CD4-positive, CD25-positive, alpha-beta regulatory T cell (primary cell): ENCODE measurements around the gene PCDHA1. TPM values are rescaled to one million over a fixed set of nuclear protein-coding genes. Genes with fewer than 3 reads are reported as not detected.
"Not testable (repeated sequence)": the region's sequence is repeated elsewhere in the genome, so short reads cannot be mapped to it uniquely, and the experiment has no call there.

Experiments
- ATAC-seq, 2 donors: fragments of 150-1000 bp; cut with Tn5 transposase; one replicate each; pipeline ENCODE4 v1.10.0; 2021; ENCODE audit warnings: low read depth in 2 of 2, moderate number of reproducible peaks in 2 of 2, moderate library complexity in 1 of 2
- DNase-seq, 3 donors: peaks; one replicate each; pipeline versions ENCODE4 v3.0.0 to v3.0.0-alpha.2; 2012 to 2022; ENCODE audit warnings: mixed read lengths in 1 of 3
- H3K27ac ChIP-seq: one replicate; pipeline ENCODE4 v1.7.0; 2013; ENCODE audit warnings: mild to moderate bottlenecking, low read length; ENCODE audit not compliant: insufficient read depth, poor library complexity, severe bottlenecking
- H3K27me3 ChIP-seq: one replicate; pipeline ENCODE4 v1.7.0; 2013; ENCODE audit warnings: low read length; ENCODE audit not compliant: control insufficient read depth, insufficient read depth
- H3K36me3 ChIP-seq: one replicate; pipeline ENCODE4 v1.7.0; 2013; ENCODE audit warnings: mild to moderate bottlenecking, low read length, moderate library complexity; ENCODE audit not compliant: control insufficient read depth, insufficient read depth
- H3K4me1 ChIP-seq: 2 replicates; pipeline ENCODE4 v1.7.0; 2013; ENCODE audit warnings: mild to moderate bottlenecking, low read length; ENCODE audit not compliant: insufficient read depth, control insufficient read depth, poor library complexity, severe bottlenecking
- H3K4me3 ChIP-seq: one replicate; pipeline ENCODE4 v1.7.0; 2013; ENCODE audit warnings: low read depth, mild to moderate bottlenecking, low read length, moderate library complexity
- H3K9me3 ChIP-seq, 2 experiments: 1 replicate in 1 of 2; 2 replicates in 1 of 2; pipeline ENCODE4 v1.7.0; 2013; ENCODE audit warnings: low read length in 2 of 2, mild to moderate bottlenecking in 1 of 2, moderate library complexity in 1 of 2; ENCODE audit not compliant: control insufficient read depth in 2 of 2
- H3K27ac Mint-ChIP-seq, 3 donors: one replicate each; pipeline ENCODE4 v1.8.0; 2020 to 2022; ENCODE audit warnings: mild to moderate bottlenecking in 3 of 3, mixed read lengths in 3 of 3, moderate library complexity in 2 of 3
- H3K27me3 Mint-ChIP-seq: one replicate; pipeline ENCODE4 v1.8.0; 2022; ENCODE audit warnings: mild to moderate bottlenecking, mixed read lengths
- H3K36me3 Mint-ChIP-seq: one replicate; pipeline ENCODE4 v1.8.0; 2020; ENCODE audit warnings: mixed read lengths
- H3K4me1 Mint-ChIP-seq, 4 donors: one replicate each; pipeline ENCODE4 v1.8.0; 2020 to 2022; ENCODE audit warnings: mixed read lengths in 4 of 4, mild to moderate bottlenecking in 1 of 4
- H3K4me3 Mint-ChIP-seq, 4 donors: one replicate each; pipeline ENCODE4 v1.8.0; 2020 to 2022; ENCODE audit warnings: mild to moderate bottlenecking in 4 of 4, mixed read lengths in 4 of 4, moderate library complexity in 3 of 4
- H3K9me3 Mint-ChIP-seq, 7 donors: one replicate each; pipeline ENCODE4 v1.8.0; 2020 to 2022; ENCODE audit warnings: mixed read lengths in 7 of 7, mild to moderate bottlenecking in 3 of 7, moderate library complexity in 2 of 7
- polyA plus RNA-seq, 4 donors: library from polyadenylated mRNA; unstranded; fragments of 300-500 nt; fragmentation: Illumina TruSeq; gene quantifications; one replicate each; pipeline ENCODE4 v1.2.3, GENCODE V29; 2021
- total RNA-seq: library from RNA; stranded (reverse); gene quantifications from one replicate; pipeline ENCODE4 v1.2.3, GENCODE V29; 2022

PCDHA1 gene
- total and polyA plus RNA-seq, 5 donors from 2014 or later: not detected

DNA sequence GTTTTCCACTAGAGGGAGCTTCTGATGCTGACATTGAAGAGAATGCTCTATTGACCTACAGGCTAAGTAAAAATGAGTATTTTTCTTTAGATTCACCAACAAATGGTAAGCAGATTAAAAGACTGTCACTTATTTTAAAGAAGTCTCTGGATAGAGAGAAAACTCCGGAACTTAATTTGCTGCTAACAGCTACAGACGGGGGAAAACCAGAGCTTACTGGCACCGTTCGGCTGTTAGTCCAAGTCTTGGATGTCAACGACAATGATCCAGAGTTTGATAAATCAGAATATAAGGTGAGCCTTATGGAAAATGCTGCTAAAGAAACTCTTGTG is 83.6 kb downstream of the PCDHA1 start:
- Histone ChIP-seq H3K27ac (no peak overlapping the region), H3K9me3 (peaks cover 3 to 8% of the 10 kb centered on the region in 2 experiments), H3K36me3 (no peaks in the 10 kb centered on the region), H3K4me1 (no peaks in the 10 kb centered on the region), H3K4me3 (no peak overlapping the region), H3K27me3 (peaks cover 5% of the 10 kb centered on the region)
- no peak for DNase-seq
- Mint-ChIP-seq H3K27me3 (peaks cover 6% of the 10 kb centered on the region), H3K4me1 (no peaks in the 10 kb centered on the region), H3K27ac (no peak overlapping the region), H3K9me3 (peaks cover 1 to 18% (median 6%) of the 10 kb centered on the region in 7 donors), H3K36me3 (no peaks in the 10 kb centered on the region), H3K4me3 (no peak overlapping the region)
- ATAC-seq: no peak

DNA sequence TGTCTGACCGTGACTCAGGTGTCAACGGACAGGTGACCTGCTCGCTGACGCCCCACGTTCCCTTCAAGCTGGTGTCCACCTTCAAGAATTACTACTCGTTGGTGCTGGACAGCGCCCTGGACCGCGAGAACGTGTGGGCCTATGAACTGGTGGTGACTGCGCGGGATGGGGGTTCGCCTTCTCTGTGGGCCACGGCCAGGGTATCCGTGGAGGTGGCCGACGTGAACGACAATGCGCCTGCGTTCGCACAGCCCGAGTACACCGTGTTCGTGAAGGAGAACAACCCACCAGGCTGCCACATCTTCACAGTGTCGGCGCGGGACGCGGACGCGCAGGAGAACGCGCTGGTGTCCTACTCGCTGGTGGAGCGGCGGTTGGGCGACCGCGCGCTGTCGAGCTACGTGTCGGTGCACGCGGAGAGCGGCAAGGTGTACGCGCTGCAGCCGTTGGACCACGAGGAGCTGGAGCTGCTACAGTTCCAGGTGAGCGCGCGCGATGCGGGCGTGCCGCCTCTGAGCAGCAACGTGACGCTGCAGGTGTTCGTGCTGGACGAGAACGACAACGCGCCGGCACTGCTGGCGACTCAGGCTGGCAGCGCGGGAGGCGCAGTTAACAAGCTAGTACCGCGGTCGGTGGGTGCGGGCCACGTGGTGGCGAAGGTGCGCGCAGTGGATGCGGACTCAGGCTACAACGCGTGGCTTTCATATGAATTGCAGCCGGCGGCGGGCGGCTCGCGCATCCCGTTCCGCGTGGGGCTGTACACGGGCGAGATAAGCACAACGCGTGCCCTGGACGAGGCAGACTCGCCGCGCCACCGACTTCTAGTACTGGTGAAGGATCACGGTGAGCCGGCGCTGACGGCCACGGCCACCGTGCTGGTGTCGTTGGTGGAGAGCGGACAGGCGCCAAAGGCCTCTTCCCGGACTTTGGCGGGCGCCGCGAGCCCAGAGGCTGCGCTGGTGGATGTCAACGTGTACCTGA is 84.6 kb downstream of the PCDHA1 start:
- Histone ChIP-seq H3K36me3 (no peaks in the 10 kb centered on the region), H3K9me3 (peaks cover 8 to 13% of the 10 kb centered on the region in 2 experiments), H3K27ac (no peak overlapping the region), H3K4me1 (no peaks in the 10 kb centered on the region), H3K27me3 (peaks cover 5% of the 10 kb centered on the region), H3K4me3 (no peak overlapping the region)
- Mint-ChIP-seq H3K36me3 (no peaks in the 10 kb centered on the region), H3K27ac (no peak overlapping the region), H3K4me3 (no peak overlapping the region), H3K4me1 (no peaks in the 10 kb centered on the region), H3K27me3 (peaks cover 6% of the 10 kb centered on the region), H3K9me3 (peaks cover 1 to 26% (median 6%) of the 10 kb centered on the region in 7 donors)
- no peak for DNase-seq
- ATAC-seq: no peak

DNA sequence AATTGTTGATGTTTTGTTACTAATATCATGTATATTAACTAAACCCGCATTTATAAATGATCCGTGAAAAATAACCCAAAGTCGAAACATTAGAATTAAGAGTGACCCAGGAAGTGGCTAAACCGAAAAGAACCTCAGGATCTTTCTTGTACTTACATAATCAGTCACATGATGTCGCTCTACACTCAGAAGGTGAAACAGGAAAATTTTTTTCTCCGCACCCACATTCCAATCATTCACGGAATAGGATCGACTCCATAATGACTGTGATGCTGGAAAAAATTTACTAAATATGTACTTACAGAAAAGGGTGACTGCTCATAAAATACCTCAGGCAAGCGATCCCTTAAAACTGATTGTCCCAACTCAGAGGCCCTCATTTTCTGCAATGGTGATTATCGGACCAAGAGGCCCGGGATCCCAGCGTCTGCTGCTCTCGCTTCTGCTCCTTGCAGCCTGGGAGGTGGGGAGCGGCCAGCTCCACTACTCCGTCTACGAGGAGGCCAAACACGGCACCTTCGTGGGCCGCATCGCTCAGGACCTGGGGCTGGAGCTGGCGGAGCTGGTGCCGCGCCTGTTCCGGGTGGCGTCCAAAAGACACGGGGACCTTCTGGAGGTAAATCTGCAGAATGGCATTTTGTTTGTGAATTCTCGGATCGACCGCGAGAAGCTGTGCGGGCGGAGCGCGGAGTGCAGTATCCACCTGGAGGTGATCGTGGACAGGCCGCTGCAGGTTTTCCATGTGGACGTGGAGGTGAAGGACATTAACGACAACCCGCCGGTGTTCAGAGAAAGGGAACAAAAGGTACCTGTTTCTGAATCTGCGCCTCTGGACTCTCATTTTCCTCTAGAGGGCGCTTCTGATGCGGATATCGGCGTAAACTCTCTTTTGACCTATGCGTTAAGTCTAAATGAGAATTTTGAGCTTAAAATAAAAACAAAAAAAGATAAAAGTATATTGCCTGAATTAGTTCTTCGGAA is 89.4 kb downstream of the PCDHA1 start, which contains the start of gene PCDHA12:
TSS of gene PCDHA12 (plus strand) at position 224 of the 981 bp plus-strand sequence. CDS start at position 389, 165 bp downstream.
- H3K27me3 Mint-ChIP-seq: peaks cover 6% of the 10 kb centered on the region
- H3K4me3 ChIP-seq: no peak within 1 kb of the TSS
- no peaks in the 10 kb centered on the region for H3K36me3 Mint-ChIP-seq
- H3K9me3 Mint-ChIP-seq: peaks cover 4 to 33% (median 12%) of the 10 kb centered on the region in 7 donors
- no peak within 1 kb of the TSS for H3K27ac Mint-ChIP-seq
- peaks cover 8 to 14% of the 10 kb centered on the region in 2 experiments for H3K9me3 ChIP-seq
- ATAC-seq (no peak), DNase-seq (no peak)
- H3K4me1 Mint-ChIP-seq: no peaks in the 10 kb centered on the region
- no peaks in the 10 kb centered on the region for H3K4me1 ChIP-seq
- H3K27ac ChIP-seq: no peak within 1 kb of the TSS
- peaks cover 3% of the 10 kb centered on the region for H3K27me3 ChIP-seq
- H3K36me3 ChIP-seq: no peaks in the 10 kb centered on the region
- H3K4me3 Mint-ChIP-seq: no peak within 1 kb of the TSS

DNA sequence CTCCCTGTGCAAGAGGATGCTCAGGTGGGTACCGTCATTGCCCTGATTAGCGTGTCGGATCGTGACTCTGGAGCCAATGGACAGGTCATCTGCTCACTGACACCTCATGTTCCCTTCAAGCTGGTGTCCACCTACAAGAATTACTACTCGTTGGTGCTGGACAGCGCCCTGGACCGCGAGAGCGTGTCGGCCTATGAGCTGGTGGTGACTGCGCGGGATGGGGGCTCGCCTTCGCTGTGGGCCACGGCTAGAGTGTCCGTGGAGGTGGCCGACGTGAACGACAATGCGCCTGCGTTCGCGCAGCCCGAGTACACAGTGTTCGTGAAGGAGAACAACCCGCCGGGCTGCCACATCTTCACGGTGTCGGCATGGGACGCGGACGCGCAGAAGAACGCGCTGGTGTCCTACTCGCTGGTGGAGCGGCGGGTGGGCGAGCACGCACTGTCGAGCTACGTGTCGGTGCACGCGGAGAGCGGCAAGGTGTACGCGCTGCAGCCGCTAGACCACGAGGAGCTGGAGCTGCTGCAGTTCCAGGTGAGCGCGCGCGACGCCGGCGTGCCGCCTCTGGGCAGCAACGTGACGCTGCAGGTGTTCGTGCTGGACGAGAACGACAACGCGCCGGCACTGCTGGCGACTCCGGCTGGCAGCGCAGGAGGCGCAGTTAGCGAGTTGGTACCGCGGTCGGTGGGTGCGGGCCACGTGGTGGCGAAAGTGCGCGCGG is 90.8 kb downstream of the PCDHA1 start:
- not testable (repeated sequence) for H3K27me3 Mint-ChIP-seq, H3K27ac Mint-ChIP-seq, H3K36me3 ChIP-seq, ATAC-seq, DNase-seq, H3K27me3 ChIP-seq, H3K4me3 Mint-ChIP-seq, H3K4me1 Mint-ChIP-seq, H3K4me1 ChIP-seq, H3K36me3 Mint-ChIP-seq, H3K4me3 ChIP-seq, H3K27ac ChIP-seq
- peaks cover 14% of the 10 kb centered on the region in 2 experiments for H3K9me3 ChIP-seq
- peaks cover 4 to 43% (median 14%) of the 10 kb centered on the region in 7 donors for H3K9me3 Mint-ChIP-seq

DNA sequence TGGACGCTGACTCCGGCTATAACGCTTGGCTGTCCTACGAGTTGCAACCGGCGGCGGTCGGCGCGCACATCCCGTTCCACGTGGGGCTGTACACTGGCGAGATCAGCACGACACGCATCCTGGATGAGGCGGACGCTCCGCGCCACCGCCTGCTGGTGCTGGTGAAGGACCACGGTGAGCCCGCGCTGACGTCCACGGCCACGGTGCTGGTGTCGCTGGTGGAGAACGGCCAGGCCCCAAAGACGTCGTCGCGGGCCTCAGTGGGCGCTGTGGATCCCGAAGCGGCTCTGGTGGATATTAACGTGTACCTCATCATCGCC is 91.3 kb downstream of the PCDHA1 start:
- Mint-ChIP-seq H3K36me3 (no peaks in the 10 kb centered on the region), H3K4me1 (no peaks in the 10 kb centered on the region), H3K27me3 (no peaks in the 10 kb centered on the region), H3K27ac (no peak overlapping the region), H3K9me3 (peaks cover 4 to 41% (median 15%) of the 10 kb centered on the region in 7 donors), H3K4me3 (no peak overlapping the region)
- DNase-seq (no peak), ATAC-seq (no peak)
- no peaks in the 10 kb centered on the region for H3K4me1 ChIP-seq
- peaks cover 3% of the 10 kb centered on the region for H3K27me3 ChIP-seq
- no peaks in the 10 kb centered on the region for H3K36me3 ChIP-seq
- no peak overlapping the region for H3K27ac ChIP-seq
- H3K4me3 ChIP-seq: no peak overlapping the region
- H3K9me3 ChIP-seq: peaks cover 17 to 19% of the 10 kb centered on the region in 2 experiments

DNA sequence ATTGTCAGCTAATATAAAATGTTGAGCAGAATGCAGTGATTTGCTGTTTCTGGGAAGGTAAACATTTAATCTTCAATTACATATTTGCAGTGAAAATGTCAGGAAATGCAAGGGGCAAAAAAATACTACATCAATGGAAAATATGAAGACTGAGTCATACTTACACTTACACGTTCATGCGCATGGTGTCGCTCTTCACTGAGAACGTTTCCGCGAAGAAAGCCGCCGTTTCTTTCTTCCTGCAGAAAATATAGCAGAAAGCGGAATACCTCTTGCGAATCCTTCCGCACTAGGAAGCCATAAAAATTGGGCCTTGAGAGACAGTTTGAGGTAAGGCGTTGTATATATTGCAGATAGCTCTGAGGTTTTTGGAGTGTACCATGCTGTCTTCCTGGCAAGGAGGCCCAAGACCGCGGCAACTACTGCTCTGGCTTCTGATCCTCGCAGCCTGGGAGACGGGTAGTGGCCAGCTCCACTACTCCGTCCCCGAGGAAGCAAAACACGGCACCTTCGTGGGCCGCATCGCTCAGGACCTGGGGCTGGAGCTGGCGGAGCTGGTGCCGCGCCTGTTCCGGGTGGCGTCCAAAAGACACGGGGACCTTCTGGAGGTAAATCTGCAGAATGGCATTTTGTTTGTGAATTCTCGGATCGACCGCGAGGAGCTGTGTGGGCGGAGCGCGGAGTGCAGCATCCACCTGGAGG is 96.1 kb downstream of the PCDHA1 start, which contains the start of gene PCDHA13:
TSS of gene PCDHA13 (plus strand) at position 236 of the 702 bp plus-strand sequence. CDS start at position 381, 145 bp downstream.
- peaks cover 4 to 27% (median 15%) of the 10 kb centered on the region in 7 donors for H3K9me3 Mint-ChIP-seq
- H3K4me1 Mint-ChIP-seq: no peaks in the 10 kb centered on the region
- H3K27me3 ChIP-seq: no peaks in the 10 kb centered on the region
- DNase-seq: no peak
- no peaks in the 10 kb centered on the region for H3K4me1 ChIP-seq
- H3K4me3 ChIP-seq: no peak within 1 kb of the TSS
- no peaks in the 10 kb centered on the region for H3K36me3 ChIP-seq
- no peak within 1 kb of the TSS for H3K27ac Mint-ChIP-seq
- H3K27ac ChIP-seq: no peak within 1 kb of the TSS
- H3K4me3 Mint-ChIP-seq: no peak within 1 kb of the TSS
- no peak for ATAC-seq
- peaks cover 11 to 27% of the 10 kb centered on the region in 2 experiments for H3K9me3 ChIP-seq
- peaks cover 3% of the 10 kb centered on the region for H3K36me3 Mint-ChIP-seq
- H3K27me3 Mint-ChIP-seq: no peaks in the 10 kb centered on the region

DNA sequence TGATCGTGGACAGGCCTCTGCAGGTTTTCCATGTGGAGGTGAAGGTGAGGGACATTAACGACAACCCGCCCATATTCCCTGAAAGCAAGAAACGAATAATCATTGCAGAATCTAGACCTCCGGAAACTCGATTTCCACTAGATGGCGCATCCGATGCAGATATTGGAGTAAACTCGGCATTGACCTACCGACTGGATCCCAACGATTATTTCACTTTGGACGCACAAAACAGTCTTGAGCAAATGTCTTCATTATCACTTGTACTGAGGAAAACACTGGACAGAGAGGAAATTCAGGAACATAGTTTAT is 96.6 kb downstream of the PCDHA1 start:
- Histone ChIP-seq H3K4me1 (no peaks in the 10 kb centered on the region), H3K36me3 (no peaks in the 10 kb centered on the region), H3K9me3 (peaks cover 11 to 27% of the 10 kb centered on the region in 2 experiments), H3K4me3 (no peak overlapping the region), H3K27me3 (no peaks in the 10 kb centered on the region), H3K27ac (no peak overlapping the region)
- Mint-ChIP-seq H3K9me3 (peaks cover 6 to 29% (median 17%) of the 10 kb centered on the region in 7 donors), H3K4me1 (no peaks in the 10 kb centered on the region), H3K27me3 (peaks cover 4% of the 10 kb centered on the region), H3K27ac (no peak overlapping the region), H3K4me3 (no peak overlapping the region), H3K36me3 (peaks cover 3% of the 10 kb centered on the region)
- no peak for DNase-seq
- no peak for ATAC-seq
